ENCODE results near the gene GBE1. TPM values are rescaled to one million over a fixed set of nuclear protein-coding genes. Genes with fewer than 3 reads are reported as not detected.

The GBE1 gene
- total RNA-seq, 1 donor from 2014 or later: 29.2 TPM

GRCh38 chr3:81443958-81444357, 317.5 kb downstream of the GBE1 start:
- H3K27ac ChIP-seq: no peak overlapping the region
- intact Hi-C loops (cut with DNase I): no loop called here
- ATAC-seq: no peak

GRCh38 chr3:81443457-81443782, 318.0 kb downstream of the GBE1 start:
- H3K27ac ChIP-seq: no peak overlapping the region
- no peak for DNase-seq
- intact Hi-C loops (cut with DNase I): no loop called here
- H3K9me3 ChIP-seq: no peaks in the 10 kb centered on the region
- no peak overlapping the region for H3K4me3 ChIP-seq
- H3K27me3 ChIP-seq: no peaks in the 10 kb centered on the region
- H3K36me3 ChIP-seq: no peaks in the 10 kb centered on the region
- ATAC-seq: no peak
- H3K4me1 ChIP-seq: no peaks in the 10 kb centered on the region
- no peak for TF ChIP-seq CTCF (IDR thresholded peaks at IDR 0.05)

More at GRCh38 chr3:81443958-81444357, 317.5 kb downstream of the GBE1 start:
- Histone ChIP-seq H3K4me3 (no peak overlapping the region), H3K4me1 (no peaks in the 10 kb centered on the region), H3K27me3 (no peaks in the 10 kb centered on the region), H3K9me3 (no peaks in the 10 kb centered on the region), H3K36me3 (no peaks in the 10 kb centered on the region)
- TF ChIP-seq CTCF (IDR thresholded peaks at IDR 0.05): no peak
- DNase-seq: no peak

GRCh38 chr3:81442758-81443456, 318.5 kb downstream of the GBE1 start:
- intact Hi-C loops (cut with DNase I): no loop called here
- H3K4me3 ChIP-seq: no peak overlapping the region
- TF ChIP-seq CTCF (IDR thresholded peaks at IDR 0.05): no peak
- ATAC-seq (no peak), DNase-seq (no peak)
- no peaks in the 10 kb centered on the region for H3K4me1 ChIP-seq
- no peaks in the 10 kb centered on the region for H3K36me3 ChIP-seq
- no peak overlapping the region for H3K27ac ChIP-seq
- H3K27me3 ChIP-seq: no peaks in the 10 kb centered on the region
- H3K9me3 ChIP-seq: no peaks in the 10 kb centered on the region

DNA sequence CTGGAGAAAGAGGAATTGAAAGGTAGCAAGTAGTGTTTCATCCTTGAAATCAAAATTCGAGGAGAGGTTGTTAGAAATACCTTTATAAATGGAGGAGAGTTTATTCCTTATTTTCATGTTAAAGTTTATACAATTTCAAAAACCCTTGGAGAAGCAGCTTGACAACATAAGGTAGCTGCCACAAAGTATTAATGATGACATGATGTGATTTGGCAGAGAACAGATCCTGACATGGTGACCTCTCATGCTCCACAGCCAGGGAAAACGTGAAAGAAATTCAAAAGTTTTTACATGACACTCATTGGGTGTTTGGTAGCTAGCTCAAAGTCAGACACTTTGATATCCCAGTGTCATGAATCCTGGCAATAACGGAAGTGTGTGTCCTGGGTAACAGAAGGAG, 320.8 kb downstream of the GBE1 start:
- H3K4me1 ChIP-seq: no peaks in the 10 kb centered on the region
- intact Hi-C loops (cut with DNase I): no loop called here
- H3K9me3 ChIP-seq: no peaks in the 10 kb centered on the region
- no peak for DNase-seq
- no peak for TF ChIP-seq CTCF (IDR thresholded peaks at IDR 0.05)
- H3K4me3 ChIP-seq: no peak overlapping the region
- H3K27ac ChIP-seq: no peak overlapping the region
- H3K27me3 ChIP-seq: no peaks in the 10 kb centered on the region
- ATAC-seq: no peak
- H3K36me3 ChIP-seq: no peaks in the 10 kb centered on the region
